GM21825 (cell line): ENCODE results near the gene SNX30.

Source experiments
- ATAC-seq: cut with Tn5 transposase; IDR thresholded peaks from one replicate; pipeline ENCODE4 v1.9.1; 2021; ENCODE audit warnings: mild to moderate bottlenecking, moderate library complexity; ENCODE audit not compliant: unreplicated experiment

SNX30 gene

GRCh38 chr9:112873773-112874405 lies 123.3 kb downstream of the SNX30 start:
- no peak for ATAC-seq

DNA sequence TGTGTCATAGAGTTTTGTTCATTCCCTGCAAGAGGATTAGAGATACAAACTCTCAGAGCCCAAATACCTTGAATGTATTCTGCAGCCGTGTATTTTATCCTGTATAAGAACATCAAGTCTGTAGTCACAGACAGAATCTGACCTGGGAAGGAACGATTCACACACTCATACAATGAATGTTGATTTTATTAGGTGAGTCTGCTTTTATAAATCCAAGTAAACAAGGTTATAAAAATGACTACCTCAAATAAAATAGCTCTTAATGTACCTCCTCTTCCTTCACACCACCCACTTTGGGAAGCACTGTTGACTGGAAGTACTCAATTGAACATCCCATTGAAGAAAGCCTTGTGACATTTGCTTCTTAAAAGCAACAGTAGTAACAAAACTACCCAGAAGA lies 128.2 kb downstream of the SNX30 start:
- no peak for ATAC-seq

DNA sequence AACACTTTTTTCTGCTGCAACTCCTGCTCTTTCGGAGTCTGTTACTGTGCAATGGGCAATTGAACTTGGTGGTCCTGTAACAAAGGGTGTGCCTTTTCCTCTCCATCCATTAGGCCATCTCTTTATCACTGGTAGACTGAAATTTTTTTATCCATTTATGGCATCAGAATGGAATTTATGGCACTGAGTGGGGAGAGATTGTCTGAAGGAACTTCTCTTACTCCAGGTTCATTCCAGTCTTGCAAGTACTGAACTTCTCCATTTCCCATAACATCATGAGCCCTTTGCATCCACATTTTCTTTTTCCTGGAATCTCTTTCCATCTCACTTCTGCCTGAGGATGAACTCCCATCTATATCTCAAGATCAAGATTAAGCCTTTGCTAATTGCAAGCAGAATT lies 130.1 kb downstream of the SNX30 start:
- no peak for ATAC-seq

DNA sequence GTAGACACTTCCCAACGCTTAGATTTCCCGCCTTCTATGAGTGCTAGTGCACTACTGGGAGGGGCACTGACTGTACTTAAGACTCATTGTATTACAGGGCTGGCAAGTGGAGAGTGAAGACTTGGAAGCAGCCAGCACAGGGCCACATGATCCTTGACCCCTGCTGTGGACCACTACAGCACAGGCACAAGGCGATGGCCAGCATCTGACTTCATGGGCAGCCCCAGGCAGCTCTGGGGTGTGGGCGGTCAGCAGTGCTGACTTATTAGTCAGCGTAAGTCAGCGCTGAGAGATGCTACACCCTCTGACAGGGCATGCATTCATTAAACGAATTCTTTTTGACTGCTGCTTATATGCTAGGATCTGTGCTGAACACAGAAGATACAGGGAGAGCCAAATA lies 130.8 kb downstream of the SNX30 start:
- no peak for ATAC-seq

- no peak for ATAC-seq
Observed at GRCh38 chr9:112884101-112884500, 133.5 kb downstream of the SNX30 start.

GRCh38 chr9:112884721-112885120 lies 134.2 kb downstream of the SNX30 start:
- ATAC-seq, result no peak

DNA sequence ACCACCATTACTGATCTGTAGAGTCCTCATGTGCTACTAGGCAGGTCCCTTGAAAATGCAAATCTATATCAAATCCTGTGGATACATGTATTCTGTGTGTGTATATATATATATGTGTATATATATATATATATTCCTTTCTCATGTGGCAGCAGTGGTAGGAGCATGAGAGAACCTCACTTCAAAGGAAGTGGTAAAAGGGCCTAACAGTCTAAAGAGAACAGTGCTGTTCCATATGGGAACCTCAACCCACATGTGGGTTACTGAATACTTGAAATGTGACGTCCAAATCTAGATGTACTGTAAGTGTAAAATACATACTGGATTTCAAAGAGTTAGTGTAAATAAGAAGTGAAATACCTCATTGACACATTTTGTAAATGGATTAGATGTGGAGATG lies 134.8 kb downstream of the SNX30 start:
- no peak for ATAC-seq

DNA sequence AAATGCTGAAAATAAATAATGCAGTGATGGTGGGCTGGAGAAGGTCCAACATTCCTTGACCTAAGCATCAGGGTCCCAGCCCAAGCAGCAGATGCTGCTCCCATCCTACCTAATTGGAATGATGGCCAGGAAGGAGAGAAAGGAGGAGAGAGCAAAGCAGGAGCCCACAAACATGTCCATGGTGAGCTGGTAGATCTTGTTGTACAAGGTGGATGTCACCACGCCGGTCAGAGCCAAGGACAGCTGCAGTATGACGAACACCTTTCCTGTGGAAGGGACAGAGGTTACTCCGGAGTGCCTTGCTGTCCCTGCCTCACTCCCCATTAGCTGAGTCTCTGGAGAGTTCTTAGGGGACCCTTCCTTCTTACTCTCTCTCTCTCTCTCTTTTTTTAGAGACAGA lies 135.8 kb downstream of the SNX30 start:
- no peak for ATAC-seq

DNA sequence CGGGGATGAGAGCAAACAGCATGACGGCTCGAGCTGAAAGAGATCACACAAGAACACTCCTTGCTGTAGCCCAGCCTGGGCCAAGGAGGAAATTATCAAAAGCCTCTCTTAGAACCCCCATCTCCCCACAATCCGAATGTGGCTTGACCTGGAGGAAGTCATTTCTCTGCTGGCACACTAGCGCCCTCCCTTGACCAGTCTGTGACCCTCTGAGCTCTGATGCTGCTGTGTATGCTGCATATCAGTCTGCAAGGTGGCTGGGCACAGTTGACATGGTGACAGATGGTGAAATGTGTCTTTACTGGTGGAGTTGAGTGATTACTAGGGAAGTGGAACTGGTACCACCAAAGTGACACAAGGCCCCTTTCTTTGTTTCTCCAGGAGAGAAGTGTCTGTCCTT lies 136.8 kb downstream of the SNX30 start:
- no peak for ATAC-seq

GRCh38 chr9:112890106-112891081 lies 139.8 kb downstream of the SNX30 start, which contains the start of gene SLC46A2:
TSS of gene SLC46A2 (minus strand) at chr9:112890876. CDS start at chr9:112890681, 195 bp downstream.
- ATAC-seq, result no peak

- no peak for ATAC-seq
Observed at GRCh38 chr9:112891521-112891920, 141.0 kb downstream of the SNX30 start.

GRCh38 chr9:112892981-112893380 lies 142.4 kb downstream of the SNX30 start:
- no peak for ATAC-seq

DNA sequence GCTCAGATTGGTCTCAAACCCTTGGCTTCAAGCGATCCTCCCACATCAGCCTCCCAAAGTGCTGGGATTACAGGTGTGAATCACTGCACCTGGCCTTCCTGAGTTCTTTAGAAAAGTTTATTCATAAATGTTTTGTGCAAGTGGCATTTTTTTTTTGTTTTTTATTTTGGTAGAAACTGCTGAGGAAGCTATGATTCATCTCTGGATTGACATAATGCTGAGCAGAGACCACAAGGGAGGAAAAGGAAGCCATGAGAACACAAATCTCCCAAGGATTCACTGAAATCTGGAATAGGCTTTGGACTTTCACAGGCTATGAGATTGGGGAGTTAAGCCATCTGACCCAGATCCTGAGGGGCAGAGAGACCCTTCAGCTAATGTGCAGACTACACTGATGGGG lies 143.5 kb downstream of the SNX30 start:
- no peak for ATAC-seq

GRCh38 chr9:112894699-112895098 lies 144.1 kb downstream of the SNX30 start:
- no peak for ATAC-seq

DNA sequence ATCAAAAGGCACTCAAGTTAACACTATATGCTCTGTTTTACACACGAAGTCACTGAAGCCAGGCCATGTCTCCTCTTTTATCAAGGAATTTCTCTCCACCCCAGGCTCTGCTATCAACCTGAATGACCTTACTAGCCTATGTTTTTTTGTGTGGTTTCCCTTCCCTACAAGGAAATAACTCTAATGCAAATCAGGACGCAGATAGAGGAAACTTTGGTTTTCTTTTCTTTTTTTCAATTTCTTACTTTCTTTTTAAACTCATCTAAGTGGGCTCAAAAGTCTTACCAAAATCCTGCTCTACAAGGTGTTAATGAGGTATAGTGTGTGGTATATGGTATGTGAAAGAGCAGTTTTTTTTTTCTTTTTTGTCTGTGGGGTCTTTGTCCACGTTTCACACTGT lies 145.6 kb downstream of the SNX30 start:
- no peak for ATAC-seq

DNA sequence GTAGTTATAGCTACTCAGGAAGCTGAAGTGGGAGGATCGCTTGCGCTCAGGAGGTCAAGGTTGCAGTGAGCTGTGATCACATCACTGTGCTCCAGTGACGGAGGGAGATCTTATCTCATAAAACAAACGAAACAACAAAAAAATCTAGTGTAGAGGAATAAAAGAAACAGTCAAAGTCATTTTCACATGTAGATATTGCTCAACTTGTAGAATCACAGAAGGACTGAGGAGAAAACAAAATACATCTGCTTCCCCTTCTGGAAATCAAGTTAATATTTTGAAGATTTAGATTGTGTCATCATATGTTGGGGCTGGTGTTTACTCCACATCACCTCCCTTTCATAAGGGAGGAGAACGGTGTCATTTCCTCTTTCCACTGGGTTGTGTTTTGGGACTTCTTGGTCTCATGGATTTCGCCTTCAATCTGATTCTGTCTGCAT lies 148.3 kb downstream of the SNX30 start:
- no peak for ATAC-seq

DNA sequence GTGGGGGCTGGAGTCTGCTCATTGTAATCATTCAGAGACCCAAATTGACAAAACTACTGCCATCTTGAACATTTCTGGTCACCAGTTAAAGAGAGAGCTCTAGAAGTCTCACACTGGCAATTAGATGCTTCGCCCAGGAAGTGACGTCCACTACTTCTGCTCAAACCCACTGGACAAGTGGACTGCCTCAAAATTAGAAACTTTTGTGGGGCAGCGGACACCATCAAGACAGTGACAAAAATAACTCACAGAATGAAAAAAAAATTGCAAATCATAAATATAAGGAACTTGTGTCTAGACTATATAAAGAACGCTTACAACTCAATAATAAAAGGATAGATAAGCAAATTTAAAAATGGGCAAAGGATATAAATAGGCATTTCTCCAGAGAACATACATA lies 149.9 kb downstream of the SNX30 start:
- ATAC-seq, result no peak

GRCh38 chr9:112900901-112901300 lies 150.3 kb downstream of the SNX30 start:
- ATAC-seq, result no peak

DNA sequence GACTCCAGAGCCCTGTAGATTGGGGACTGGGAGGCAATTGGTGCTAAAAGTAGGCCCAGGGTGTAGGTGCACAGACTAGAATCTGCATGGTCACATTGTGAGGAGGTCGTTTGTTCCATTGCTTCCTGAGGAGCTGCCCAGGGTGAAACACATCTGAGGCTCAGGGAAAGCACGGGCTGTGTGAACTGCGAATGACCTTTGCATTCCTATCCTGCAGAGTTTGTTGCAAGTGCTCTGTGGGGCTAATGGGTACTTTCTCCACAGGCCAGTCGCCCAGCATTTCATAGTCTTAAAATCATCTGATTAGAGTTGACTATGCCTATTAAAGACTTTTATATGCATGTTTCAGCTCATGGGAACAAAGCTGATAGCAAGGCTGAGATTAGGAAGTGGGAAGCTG lies 154.5 kb downstream of the SNX30 start:
- no peak for ATAC-seq

- ATAC-seq, result no peak
Observed at GRCh38 chr9:112911736-112912135, 161.2 kb downstream of the SNX30 start.

GRCh38 chr9:112912636-112913035 lies 162.1 kb downstream of the SNX30 start:
- ATAC-seq, result no peak

GRCh38 chr9:112913326-112913725 lies 162.8 kb downstream of the SNX30 start:
- ATAC-seq, result no peak
